ENCODE data around the gene ANKRD65.

DNA sequence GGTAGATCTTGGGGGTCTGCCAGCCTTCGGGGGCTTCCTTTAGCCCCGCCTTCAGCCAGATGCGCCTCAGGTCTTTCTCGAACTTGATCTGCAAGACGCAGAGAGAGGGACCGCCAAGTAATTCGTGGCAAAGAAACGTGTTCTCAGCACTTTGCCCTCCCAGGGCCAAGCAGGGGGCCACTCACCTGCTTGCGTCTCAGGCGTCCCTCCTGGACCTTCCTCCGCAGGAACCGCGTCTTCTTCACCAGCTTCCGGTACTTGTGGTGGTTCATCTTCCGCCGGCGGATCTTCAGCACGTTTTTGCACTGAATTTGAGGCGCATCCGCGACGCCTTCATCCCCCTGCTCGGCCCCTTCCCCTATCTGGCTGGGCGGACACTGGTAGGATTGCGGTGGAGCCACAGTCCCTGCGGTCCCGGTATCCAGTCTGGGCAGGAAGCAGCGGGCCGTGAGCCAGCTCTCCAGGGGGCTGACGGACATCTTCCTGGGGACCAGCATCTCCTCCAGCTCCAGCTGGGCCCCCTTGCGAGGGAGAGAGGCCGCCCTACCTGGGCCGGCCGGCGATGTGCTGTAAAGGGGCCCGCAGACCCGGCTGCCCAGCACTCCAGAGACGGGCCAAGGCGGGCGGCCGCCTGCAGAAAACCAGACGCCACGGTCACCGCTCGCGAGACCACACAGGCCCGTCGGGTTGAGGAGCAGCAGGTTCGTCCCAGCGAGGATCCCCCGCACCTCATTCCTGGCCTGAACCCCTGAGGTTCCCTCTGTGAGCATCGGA is 47.1 kb downstream of the ANKRD65 start:
- TF ChIP-seq CTCF (IDR thresholded peaks at IDR 0.05) (no peak), POLR2AphosphoS5 (IDR thresholded peaks at IDR 0.05; ENCODE audit: insufficient read depth in 1 of 2, low read depth in 1 of 2) (no peak)
